ENCODE measurements around the gene SREBF2. TPM values are rescaled to one million over a fixed set of nuclear protein-coding genes. Genes with fewer than 3 reads are reported as not detected.

The SREBF2 gene
- total and polyA plus RNA-seq, 10 of the 15 experiments (the other 5 are each of a cell fraction or from before 2014, with no cell fraction given): 2.4 to 177 (median 78.8) TPM

DNA sequence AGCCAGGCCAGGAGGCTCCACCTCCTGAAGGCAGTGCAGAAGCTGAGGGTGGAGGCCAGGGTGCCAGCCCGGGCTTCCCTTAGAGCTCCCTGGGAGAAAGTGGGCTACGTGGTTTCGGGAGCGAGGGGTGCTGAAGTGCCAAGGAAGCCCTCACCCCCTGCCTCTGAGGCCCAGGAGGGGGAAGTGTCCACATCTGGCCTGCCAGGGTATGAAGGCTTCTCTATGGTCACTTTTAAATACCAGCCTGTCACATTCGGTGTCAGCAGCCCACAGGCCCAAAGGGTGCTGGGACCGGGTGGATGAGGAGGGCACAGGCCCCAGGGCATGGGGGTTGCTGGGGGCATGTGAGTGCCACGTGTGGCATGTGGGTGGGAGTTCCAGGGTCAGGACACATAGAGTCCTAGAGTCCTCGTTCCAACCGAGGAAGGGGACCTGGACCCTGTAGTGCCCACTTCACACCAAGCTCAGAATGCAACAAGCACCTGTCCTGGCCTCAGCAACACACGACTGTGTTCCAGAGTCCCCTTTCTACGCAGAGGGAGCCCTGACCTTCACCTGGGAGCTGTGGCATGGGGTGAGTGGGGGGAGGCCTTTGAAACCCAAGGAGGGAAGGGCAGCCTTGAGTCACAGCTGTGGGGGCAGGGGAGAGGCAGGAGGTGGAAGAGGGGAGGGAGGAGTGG lies 80.3 kb downstream of the SREBF2 start:
- ChIA-PET RAD21 (ENCODE audit: unreplicated experiment) (interaction anchor here (1.0 to 5.8 kb wide), 4 partner anchors 26 to 216 kb away, joined by 3 to 40 read pairs (median 5); partner anchors contain the start of gene CCDC134), SMC1A (ENCODE audit: uncharacterized antibody, unreplicated experiment) (interaction anchor here (0.9 to 1.9 kb wide), 6 partner anchors 12 to 216 kb away, joined by 3 to 7 read pairs (median 4); no protein-coding TSS in a partner anchor), CTCF (interaction anchor here (0.9 to 2.9 kb wide), 6 partner anchors 12 to 246 kb away, joined by 3 to 9 read pairs (median 4); no protein-coding TSS in a partner anchor), POLR2A (interaction anchor here (0.9 to 2.3 kb wide), 7 partner anchors 12 to 112 kb away, joined by 3 to 10 read pairs (median 4); partner anchors contain the start of genes CCDC134 and CENPM)
- H4K20me1 ChIP-seq (ENCODE audit: control insufficient read depth, insufficient read depth): peaks cover 6% of the 10 kb centered on the region; the same call in 1 of the 2 replicates
- H3K36me3 ChIP-seq (ENCODE audit: control insufficient read depth in 2 of 2, insufficient read depth in 2 of 2, low read length in 1 of 2): no peaks in the 10 kb centered on the region
- no TSS peak for BruUV-seq (replicated peaks)
- H3K4me1 ChIP-seq (ENCODE audit: control insufficient read depth, insufficient read depth, low read length): peaks cover 28% of the 10 kb centered on the region
- no peak overlapping the region for H3K4me3 ChIP-seq
- H3K27ac ChIP-seq (ENCODE audit: control insufficient read depth, insufficient read depth): no peak overlapping the region
- no peak overlapping the region for H3K9ac ChIP-seq (ENCODE audit: control insufficient read depth, insufficient read depth, low read length)
- in situ Hi-C loops (cut with MboI) (no loop called here), intact Hi-C loops (cut with micrococcal nuclease; ENCODE audit: unreplicated experiment) (no loop called here)
- WGBS (ENCODE audit: insufficient coverage, insufficient replicate concordance, low lambda C conversion rate, missing lambda C conversion rate): 57% methylated on average over 11 of the region's 11 CpGs
- peaks cover 6 to 12% of the 10 kb centered on the region in 2 experiments; a peak in 3 of 4 replicates for H3K27me3 ChIP-seq (replicated peaks in 1 of 2; ENCODE audit: control insufficient read depth in 2 of 2, insufficient read depth in 2 of 2, low read length in 1 of 2)
- H2AFZ ChIP-seq (ENCODE audit: control insufficient read depth, low read depth, low read length): no peak overlapping the region
- H3K79me2 ChIP-seq (ENCODE audit: control insufficient read depth, insufficient read depth, low read length): no peaks in the 10 kb centered on the region
- ATAC-seq (no peak), DNase-seq (ENCODE audit: low read depth, low spot score) (no peak), FAIRE-seq (no peak)
- 0 out of 2 replicates have a peak overlapping the region, but pooled peaks have one; percentile 17 for H3K4me2 ChIP-seq (ENCODE audit: control insufficient read depth, insufficient read depth)
- no peaks in the 10 kb centered on the region for H3K9me3 ChIP-seq (replicated peaks; ENCODE audit: control insufficient read depth, insufficient read depth, low read length)
- TF ChIP-seq CBFB (IDR thresholded peaks at IDR 0.05; ENCODE audit: low read depth) (no peak), MTA3 (IDR thresholded peaks at IDR 0.05; ENCODE audit: borderline replicate concordance, low read length) (no peak), BHLHE40 (IDR thresholded peaks at IDR 0.05; ENCODE audit: borderline replicate concordance in 1 of 2, low read depth in 2 of 2, low read length in 1 of 2) (no peak), MTA2 (IDR thresholded peaks at IDR 0.05; ENCODE audit: low read depth) (no peak), DPF2 (IDR thresholded peaks at IDR 0.05) (no peak), POLR2A (IDR thresholded peaks at IDR 0.05; ENCODE audit: low read depth, low read length) (no peak), RELA (IDR thresholded peaks at IDR 0.05; ENCODE audit: borderline replicate concordance, partially characterized antibody) (no peak), NR2C2 (IDR thresholded peaks at IDR 0.05; ENCODE audit: borderline replicate concordance, control insufficient read depth, insufficient read length, low read depth) (no peak), MXI1 (IDR thresholded peaks at IDR 0.05; ENCODE audit: low read depth, low read length) (no peak)
- TF ChIP-seq, protein P1, sequence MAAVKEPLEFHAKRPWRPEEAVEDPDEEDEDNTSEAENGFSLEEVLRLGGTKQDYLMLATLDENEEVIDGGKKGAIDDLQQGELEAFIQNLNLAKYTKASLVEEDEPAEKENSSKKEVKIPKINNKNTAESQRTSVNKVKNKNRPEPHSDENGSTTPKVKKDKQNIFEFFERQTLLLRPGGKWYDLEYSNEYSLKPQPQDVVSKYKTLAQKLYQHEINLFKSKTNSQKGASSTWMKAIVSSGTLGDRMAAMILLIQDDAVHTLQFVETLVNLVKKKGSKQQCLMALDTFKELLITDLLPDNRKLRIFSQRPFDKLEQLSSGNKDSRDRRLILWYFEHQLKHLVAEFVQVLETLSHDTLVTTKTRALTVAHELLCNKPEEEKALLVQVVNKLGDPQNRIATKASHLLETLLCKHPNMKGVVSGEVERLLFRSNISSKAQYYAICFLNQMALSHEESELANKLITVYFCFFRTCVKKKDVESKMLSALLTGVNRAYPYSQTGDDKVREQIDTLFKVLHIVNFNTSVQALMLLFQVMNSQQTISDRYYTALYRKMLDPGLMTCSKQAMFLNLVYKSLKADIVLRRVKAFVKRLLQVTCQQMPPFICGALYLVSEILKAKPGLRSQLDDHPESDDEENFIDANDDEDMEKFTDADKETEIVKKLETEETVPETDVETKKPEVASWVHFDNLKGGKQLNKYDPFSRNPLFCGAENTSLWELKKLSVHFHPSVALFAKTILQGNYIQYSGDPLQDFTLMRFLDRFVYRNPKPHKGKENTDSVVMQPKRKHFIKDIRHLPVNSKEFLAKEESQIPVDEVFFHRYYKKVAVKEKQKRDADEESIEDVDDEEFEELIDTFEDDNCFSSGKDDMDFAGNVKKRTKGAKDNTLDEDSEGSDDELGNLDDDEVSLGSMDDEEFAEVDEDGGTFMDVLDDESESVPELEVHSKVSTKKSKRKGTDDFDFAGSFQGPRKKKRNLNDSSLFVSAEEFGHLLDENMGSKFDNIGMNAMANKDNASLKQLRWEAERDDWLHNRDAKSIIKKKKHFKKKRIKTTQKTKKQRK (IDR thresholded peaks at IDR 0.05; ENCODE audit: low read depth, low read length): no peak
- TF ChIP-seq, protein P2, sequence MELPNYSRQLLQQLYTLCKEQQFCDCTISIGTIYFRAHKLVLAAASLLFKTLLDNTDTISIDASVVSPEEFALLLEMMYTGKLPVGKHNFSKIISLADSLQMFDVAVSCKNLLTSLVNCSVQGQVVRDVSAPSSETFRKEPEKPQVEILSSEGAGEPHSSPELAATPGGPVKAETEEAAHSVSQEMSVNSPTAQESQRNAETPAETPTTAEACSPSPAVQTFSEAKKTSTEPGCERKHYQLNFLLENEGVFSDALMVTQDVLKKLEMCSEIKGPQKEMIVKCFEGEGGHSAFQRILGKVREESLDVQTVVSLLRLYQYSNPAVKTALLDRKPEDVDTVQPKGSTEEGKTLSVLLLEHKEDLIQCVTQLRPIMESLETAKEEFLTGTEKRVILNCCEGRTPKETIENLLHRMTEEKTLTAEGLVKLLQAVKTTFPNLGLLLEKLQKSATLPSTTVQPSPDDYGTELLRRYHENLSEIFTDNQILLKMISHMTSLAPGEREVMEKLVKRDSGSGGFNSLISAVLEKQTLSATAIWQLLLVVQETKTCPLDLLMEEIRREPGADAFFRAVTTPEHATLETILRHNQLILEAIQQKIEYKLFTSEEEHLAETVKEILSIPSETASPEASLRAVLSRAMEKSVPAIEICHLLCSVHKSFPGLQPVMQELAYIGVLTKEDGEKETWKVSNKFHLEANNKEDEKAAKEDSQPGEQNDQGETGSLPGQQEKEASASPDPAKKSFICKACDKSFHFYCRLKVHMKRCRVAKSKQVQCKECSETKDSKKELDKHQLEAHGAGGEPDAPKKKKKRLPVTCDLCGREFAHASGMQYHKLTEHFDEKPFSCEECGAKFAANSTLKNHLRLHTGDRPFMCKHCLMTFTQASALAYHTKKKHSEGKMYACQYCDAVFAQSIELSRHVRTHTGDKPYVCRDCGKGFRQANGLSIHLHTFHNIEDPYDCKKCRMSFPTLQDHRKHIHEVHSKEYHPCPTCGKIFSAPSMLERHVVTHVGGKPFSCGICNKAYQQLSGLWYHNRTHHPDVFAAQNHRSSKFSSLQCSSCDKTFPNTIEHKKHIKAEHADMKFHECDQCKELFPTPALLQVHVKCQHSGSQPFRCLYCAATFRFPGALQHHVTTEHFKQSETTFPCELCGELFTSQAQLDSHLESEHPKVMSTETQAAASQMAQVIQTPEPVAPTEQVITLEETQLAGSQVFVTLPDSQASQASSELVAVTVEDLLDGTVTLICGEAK (IDR thresholded peaks at IDR 0.05; ENCODE audit: borderline replicate concordance): no peak
- TF ChIP-seq, protein P3, sequence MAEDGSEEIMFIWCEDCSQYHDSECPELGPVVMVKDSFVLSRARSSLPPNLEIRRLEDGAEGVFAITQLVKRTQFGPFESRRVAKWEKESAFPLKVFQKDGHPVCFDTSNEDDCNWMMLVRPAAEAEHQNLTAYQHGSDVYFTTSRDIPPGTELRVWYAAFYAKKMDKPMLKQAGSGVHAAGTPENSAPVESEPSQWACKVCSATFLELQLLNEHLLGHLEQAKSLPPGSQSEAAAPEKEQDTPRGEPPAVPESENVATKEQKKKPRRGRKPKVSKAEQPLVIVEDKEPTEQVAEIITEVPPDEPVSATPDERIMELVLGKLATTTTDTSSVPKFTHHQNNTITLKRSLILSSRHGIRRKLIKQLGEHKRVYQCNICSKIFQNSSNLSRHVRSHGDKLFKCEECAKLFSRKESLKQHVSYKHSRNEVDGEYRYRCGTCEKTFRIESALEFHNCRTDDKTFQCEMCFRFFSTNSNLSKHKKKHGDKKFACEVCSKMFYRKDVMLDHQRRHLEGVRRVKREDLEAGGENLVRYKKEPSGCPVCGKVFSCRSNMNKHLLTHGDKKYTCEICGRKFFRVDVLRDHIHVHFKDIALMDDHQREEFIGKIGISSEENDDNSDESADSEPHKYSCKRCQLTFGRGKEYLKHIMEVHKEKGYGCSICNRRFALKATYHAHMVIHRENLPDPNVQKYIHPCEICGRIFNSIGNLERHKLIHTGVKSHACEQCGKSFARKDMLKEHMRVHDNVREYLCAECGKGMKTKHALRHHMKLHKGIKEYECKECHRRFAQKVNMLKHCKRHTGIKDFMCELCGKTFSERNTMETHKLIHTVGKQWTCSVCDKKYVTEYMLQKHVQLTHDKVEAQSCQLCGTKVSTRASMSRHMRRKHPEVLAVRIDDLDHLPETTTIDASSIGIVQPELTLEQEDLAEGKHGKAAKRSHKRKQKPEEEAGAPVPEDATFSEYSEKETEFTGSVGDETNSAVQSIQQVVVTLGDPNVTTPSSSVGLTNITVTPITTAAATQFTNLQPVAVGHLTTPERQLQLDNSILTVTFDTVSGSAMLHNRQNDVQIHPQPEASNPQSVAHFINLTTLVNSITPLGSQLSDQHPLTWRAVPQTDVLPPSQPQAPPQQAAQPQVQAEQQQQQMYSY (CRISPR knock-in tag; IDR thresholded peaks at IDR 0.05): no peak
